Subcutaneous abdominal adipose tissue (tissue), 5 donors: ENCODE results near the gene KCNE3.

Experiments
- H3K27ac ChIP-seq: one replicate; pipeline ENCODE4 v1.7.0; 2013; ENCODE audit warnings: low read depth, mild to moderate bottlenecking, inconsistent platforms, low read length, moderate library complexity
- H3K27me3 ChIP-seq, 5 donors: one replicate each; pipeline ENCODE4 v1.7.0; 2013; ENCODE audit warnings: low read length in 5 of 5, inconsistent platforms in 1 of 5; ENCODE audit not compliant: control insufficient read depth in 5 of 5, insufficient read depth in 4 of 5
- H3K36me3 ChIP-seq, 5 donors: one replicate each; pipeline ENCODE4 v1.7.0; 2013; ENCODE audit warnings: low read length in 5 of 5; ENCODE audit not compliant: control insufficient read depth in 5 of 5, insufficient read depth in 5 of 5
- H3K4me1 ChIP-seq, 5 donors: one replicate each; pipeline ENCODE4 v1.7.0; 2013; ENCODE audit warnings: low read length in 5 of 5, mild to moderate bottlenecking in 3 of 5, moderate library complexity in 1 of 5; ENCODE audit not compliant: control insufficient read depth in 5 of 5, insufficient read depth in 5 of 5
- H3K4me3 ChIP-seq, 5 donors: one replicate each; pipeline ENCODE4 v1.7.0; 2013; ENCODE audit warnings: low read length in 5 of 5, low read depth in 1 of 5
- H3K9ac ChIP-seq, 5 donors: one replicate each; pipeline ENCODE4 v1.7.0; 2013; ENCODE audit warnings: low read length in 5 of 5, mild to moderate bottlenecking in 4 of 5, moderate library complexity in 3 of 5
- H3K9me3 ChIP-seq, 5 donors: one replicate each; pipeline ENCODE4 v1.7.0; 2013; ENCODE audit warnings: low read length in 5 of 5; ENCODE audit not compliant: control insufficient read depth in 5 of 5
- donor health status: healthy.
- donor health status: healthy.
- donor health status: healthy.
- donor health status: healthy.
- donor health status: healthy.

The KCNE3 gene

GRCh38 chr11:74446532-74446938, 20.8 kb downstream of the KCNE3 start:
- Histone ChIP-seq H3K4me3 (no peak overlapping the region), H3K36me3 (no peaks in the 10 kb centered on the region), H3K27ac (no peak overlapping the region), H3K9me3 (no peaks in the 10 kb centered on the region), H3K4me1 (peaks cover 0 to 9% (median 7%) of the 10 kb centered on the region in 5 donors), H3K27me3 (no peaks in the 10 kb centered on the region), H3K9ac (no peak overlapping the region)

GRCh38 chr11:74444173-74444826, 23.0 kb downstream of the KCNE3 start:
- no peak overlapping the region for H3K27ac ChIP-seq

GRCh38 chr11:74443071-74443864, 24.1 kb downstream of the KCNE3 start:
- no peak overlapping the region for H3K9ac ChIP-seq
- H3K27ac ChIP-seq: no peak overlapping the region
- no peak overlapping the region for H3K4me3 ChIP-seq

More at GRCh38 chr11:74444173-74444826, 23.0 kb downstream of the KCNE3 start:
- no peak overlapping the region for H3K9ac ChIP-seq
- no peaks in the 10 kb centered on the region for H3K27me3 ChIP-seq
- H3K4me1 ChIP-seq: peaks cover 0 to 5% (median 3%) of the 10 kb centered on the region in 5 donors
- H3K9me3 ChIP-seq: no peaks in the 10 kb centered on the region
- H3K36me3 ChIP-seq: no peaks in the 10 kb centered on the region
- H3K4me3 ChIP-seq: no peak overlapping the region

GRCh38 chr11:74442636-74443035, 24.7 kb downstream of the KCNE3 start:
- no peaks in the 10 kb centered on the region for H3K36me3 ChIP-seq

More at GRCh38 chr11:74443071-74443864, 24.1 kb downstream of the KCNE3 start:
- no peaks in the 10 kb centered on the region for H3K36me3 ChIP-seq
- peaks cover 0 to 5% (median 3%) of the 10 kb centered on the region in 5 donors for H3K4me1 ChIP-seq
- no peaks in the 10 kb centered on the region for H3K27me3 ChIP-seq
- no peaks in the 10 kb centered on the region for H3K9me3 ChIP-seq

GRCh38 chr11:74438681-74439080, 28.7 kb downstream of the KCNE3 start:
- H3K4me1 ChIP-seq: no peaks in the 10 kb centered on the region
- H3K27ac ChIP-seq: no peak overlapping the region
- no peaks in the 10 kb centered on the region for H3K36me3 ChIP-seq
- no peaks in the 10 kb centered on the region for H3K9me3 ChIP-seq
- H3K27me3 ChIP-seq: no peaks in the 10 kb centered on the region
- H3K9ac ChIP-seq: no peak overlapping the region
- no peak overlapping the region for H3K4me3 ChIP-seq

More at GRCh38 chr11:74442636-74443035, 24.7 kb downstream of the KCNE3 start:
- H3K27ac ChIP-seq: no peak overlapping the region
- no peaks in the 10 kb centered on the region for H3K27me3 ChIP-seq
- H3K4me3 ChIP-seq: no peak overlapping the region
- no peak overlapping the region for H3K9ac ChIP-seq
- peaks cover 0 to 5% (median 3%) of the 10 kb centered on the region in 5 donors for H3K4me1 ChIP-seq
- H3K9me3 ChIP-seq: no peaks in the 10 kb centered on the region

GRCh38 chr11:74437441-74438042, 29.8 kb downstream of the KCNE3 start:
- Histone ChIP-seq H3K36me3 (no peaks in the 10 kb centered on the region), H3K27ac (no peak overlapping the region), H3K4me3 (no peak overlapping the region), H3K9me3 (no peaks in the 10 kb centered on the region), H3K4me1 (no peaks in the 10 kb centered on the region), H3K9ac (no peak overlapping the region), H3K27me3 (no peaks in the 10 kb centered on the region)

- H3K27ac ChIP-seq: no peak overlapping the region
- H3K27me3 ChIP-seq: no peaks in the 10 kb centered on the region
- no peak overlapping the region for H3K9ac ChIP-seq
- no peaks in the 10 kb centered on the region for H3K4me1 ChIP-seq
- no peaks in the 10 kb centered on the region for H3K36me3 ChIP-seq
- H3K9me3 ChIP-seq: no peaks in the 10 kb centered on the region
- no peak overlapping the region for H3K4me3 ChIP-seq
Measured at GRCh38 chr11:74434528-74434927, 32.8 kb downstream of the KCNE3 start.

- no peaks in the 10 kb centered on the region for H3K36me3 ChIP-seq
- no peak overlapping the region for H3K27ac ChIP-seq
- no peaks in the 10 kb centered on the region for H3K27me3 ChIP-seq
Measured at GRCh38 chr11:74429205-74429604, 38.1 kb downstream of the KCNE3 start.

GRCh38 chr11:74427384-74427886, 39.9 kb downstream of the KCNE3 start:
- Histone ChIP-seq H3K4me3 (no peak overlapping the region), H3K9ac (no peak overlapping the region), H3K9me3 (peaks cover 0 to 5% (median 2%) of the 10 kb centered on the region in 5 donors), H3K36me3 (no peaks in the 10 kb centered on the region), H3K27ac (no peak overlapping the region), H3K27me3 (no peaks in the 10 kb centered on the region), H3K4me1 (no peaks in the 10 kb centered on the region)

More at GRCh38 chr11:74429205-74429604, 38.1 kb downstream of the KCNE3 start:
- Histone ChIP-seq H3K9ac (no peak overlapping the region), H3K4me3 (no peak overlapping the region), H3K4me1 (no peaks in the 10 kb centered on the region), H3K9me3 (peaks cover 0 to 5% (median 2%) of the 10 kb centered on the region in 5 donors)

- H3K36me3 ChIP-seq: no peaks in the 10 kb centered on the region
- no peak overlapping the region for H3K9ac ChIP-seq
- no peak overlapping the region for H3K27ac ChIP-seq
- no peak overlapping the region for H3K4me3 ChIP-seq
- H3K27me3 ChIP-seq: no peaks in the 10 kb centered on the region
- H3K9me3 ChIP-seq: peaks cover 0 to 5% (median 2%) of the 10 kb centered on the region in 5 donors
- no peaks in the 10 kb centered on the region for H3K4me1 ChIP-seq
Measured at GRCh38 chr11:74425100-74425499, 42.2 kb downstream of the KCNE3 start.
